HL-60 (cell line): Measurements from ENCODE around the gene ARID3C.

Source experiments
- POLR2AphosphoS5 ChIP-seq: IDR thresholded peaks from 2 replicates; pipeline ENCODE4 v1.6.1; 2012; ENCODE audit warnings: low read depth
- TF ChIP-seq, protein P1 (sequence below): IDR thresholded peaks from one replicate; pipeline ENCODE4 v1.5.1; 2011; ENCODE audit warnings: low read length, control low read depth, inconsistent platforms; ENCODE audit not compliant: insufficient read depth

- TF ChIP-seq POLR2AphosphoS5: no peak
- TF ChIP-seq, protein P1, sequence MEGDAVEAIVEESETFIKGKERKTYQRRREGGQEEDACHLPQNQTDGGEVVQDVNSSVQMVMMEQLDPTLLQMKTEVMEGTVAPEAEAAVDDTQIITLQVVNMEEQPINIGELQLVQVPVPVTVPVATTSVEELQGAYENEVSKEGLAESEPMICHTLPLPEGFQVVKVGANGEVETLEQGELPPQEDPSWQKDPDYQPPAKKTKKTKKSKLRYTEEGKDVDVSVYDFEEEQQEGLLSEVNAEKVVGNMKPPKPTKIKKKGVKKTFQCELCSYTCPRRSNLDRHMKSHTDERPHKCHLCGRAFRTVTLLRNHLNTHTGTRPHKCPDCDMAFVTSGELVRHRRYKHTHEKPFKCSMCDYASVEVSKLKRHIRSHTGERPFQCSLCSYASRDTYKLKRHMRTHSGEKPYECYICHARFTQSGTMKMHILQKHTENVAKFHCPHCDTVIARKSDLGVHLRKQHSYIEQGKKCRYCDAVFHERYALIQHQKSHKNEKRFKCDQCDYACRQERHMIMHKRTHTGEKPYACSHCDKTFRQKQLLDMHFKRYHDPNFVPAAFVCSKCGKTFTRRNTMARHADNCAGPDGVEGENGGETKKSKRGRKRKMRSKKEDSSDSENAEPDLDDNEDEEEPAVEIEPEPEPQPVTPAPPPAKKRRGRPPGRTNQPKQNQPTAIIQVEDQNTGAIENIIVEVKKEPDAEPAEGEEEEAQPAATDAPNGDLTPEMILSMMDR: no peak
Measured at GRCh38 chr9:34577400-34578240, 51.2 kb downstream of the ARID3C start.
